Measurements from ENCODE around the gene MTCL3.

DNA sequence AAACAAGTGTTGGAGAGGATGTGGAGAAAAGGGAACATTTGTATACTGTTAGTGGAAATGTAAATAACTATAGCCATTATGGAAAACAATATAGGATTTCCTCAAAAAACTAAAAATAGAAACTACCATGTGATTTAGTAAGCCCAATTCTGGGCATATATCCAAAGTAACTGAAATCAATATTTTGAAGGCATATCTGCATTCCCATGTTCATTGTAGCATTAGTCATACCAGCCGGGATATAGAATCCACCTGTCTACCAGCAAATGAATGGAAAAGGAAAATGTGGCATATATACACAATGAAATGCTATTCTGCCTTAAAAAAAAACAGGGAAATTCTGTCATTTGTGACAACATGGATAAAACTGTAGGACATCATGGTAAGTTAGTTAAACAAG is 42.5 kb upstream of the MTCL3 start:
- TF ChIP-seq, protein P1, sequence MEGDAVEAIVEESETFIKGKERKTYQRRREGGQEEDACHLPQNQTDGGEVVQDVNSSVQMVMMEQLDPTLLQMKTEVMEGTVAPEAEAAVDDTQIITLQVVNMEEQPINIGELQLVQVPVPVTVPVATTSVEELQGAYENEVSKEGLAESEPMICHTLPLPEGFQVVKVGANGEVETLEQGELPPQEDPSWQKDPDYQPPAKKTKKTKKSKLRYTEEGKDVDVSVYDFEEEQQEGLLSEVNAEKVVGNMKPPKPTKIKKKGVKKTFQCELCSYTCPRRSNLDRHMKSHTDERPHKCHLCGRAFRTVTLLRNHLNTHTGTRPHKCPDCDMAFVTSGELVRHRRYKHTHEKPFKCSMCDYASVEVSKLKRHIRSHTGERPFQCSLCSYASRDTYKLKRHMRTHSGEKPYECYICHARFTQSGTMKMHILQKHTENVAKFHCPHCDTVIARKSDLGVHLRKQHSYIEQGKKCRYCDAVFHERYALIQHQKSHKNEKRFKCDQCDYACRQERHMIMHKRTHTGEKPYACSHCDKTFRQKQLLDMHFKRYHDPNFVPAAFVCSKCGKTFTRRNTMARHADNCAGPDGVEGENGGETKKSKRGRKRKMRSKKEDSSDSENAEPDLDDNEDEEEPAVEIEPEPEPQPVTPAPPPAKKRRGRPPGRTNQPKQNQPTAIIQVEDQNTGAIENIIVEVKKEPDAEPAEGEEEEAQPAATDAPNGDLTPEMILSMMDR (IDR thresholded peaks at IDR 0.05), result no peak
- no peak for TF ChIP-seq SIN3A (IDR thresholded peaks at IDR 0.05; ENCODE audit: borderline replicate concordance, insufficient read depth, low read depth, low read length)
- no peak for TF ChIP-seq POLR2AphosphoS5 (IDR thresholded peaks at IDR 0.05; ENCODE audit: low read depth, low read length)
